HG02571 (cell line): ENCODE data around the gene MARVELD1.
"Not testable (repeated sequence)": the region's sequence is repeated elsewhere in the genome, so short reads cannot be mapped to it uniquely, and the experiment has no call there.

Experiments
- ATAC-seq: cut with Tn5 transposase; IDR thresholded peaks from one replicate; pipeline ENCODE4 v1.9.1; 2021; ENCODE audit warnings: mild to moderate bottlenecking, moderate library complexity; ENCODE audit not compliant: unreplicated experiment

Gene MARVELD1

DNA sequence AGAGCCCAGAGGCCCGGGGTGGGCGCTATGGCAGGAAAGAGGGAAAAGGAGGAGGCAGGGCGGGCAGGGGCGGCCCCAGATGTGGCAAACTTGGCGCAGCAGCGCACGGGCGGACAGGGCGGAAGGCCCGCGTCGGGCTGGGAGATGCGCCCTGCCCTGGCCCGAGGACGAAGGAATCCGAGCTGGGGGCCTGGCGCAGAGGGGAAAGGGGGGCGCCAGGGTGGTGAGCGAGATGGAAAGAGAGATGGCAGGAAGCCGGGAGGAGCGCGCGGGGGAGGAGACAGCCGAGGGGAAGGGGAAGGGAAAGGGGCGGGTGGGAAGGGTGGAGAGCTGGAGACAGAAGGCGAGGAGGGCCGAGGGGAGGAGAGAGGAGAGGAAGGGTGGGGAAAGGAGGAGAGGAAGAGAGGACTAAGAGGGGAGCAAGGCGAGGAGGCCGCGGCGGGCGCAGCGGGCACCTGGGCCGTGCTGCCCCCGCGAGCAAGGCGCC, at the start of gene MARVELD1:
Gene MARVELD1 (plus strand): TSS at position 392 of the 487 bp plus-strand sequence. CDS start 147 bp downstream, outside the sequence.
- no peak for ATAC-seq

DNA sequence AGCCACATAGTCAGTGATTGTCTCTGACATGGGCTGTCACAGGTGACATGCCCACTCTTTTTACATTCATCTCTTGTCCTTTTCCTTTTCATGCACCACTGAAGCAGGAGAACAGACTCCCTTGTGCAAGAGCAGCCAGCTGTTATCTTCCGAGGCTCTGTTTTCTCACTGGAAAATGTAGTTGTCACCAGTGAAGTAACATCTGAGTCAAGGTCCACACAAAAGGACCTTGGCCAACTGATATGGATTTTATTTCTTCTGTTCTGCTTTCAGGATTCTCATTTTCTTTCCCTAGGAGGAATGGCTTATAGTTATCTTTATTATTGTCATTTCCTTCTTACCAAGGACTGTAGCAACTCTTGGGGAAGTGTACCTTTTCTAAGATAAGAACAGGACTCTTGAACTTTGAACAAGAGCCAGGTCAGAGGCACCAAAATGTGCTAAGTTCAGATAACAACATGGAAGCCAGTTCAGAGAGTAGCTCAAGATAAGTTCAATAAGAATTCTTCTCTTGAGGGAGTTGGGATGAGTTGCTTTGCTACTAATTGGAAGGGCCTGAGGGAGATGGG, 49.2 kb upstream of the MARVELD1 start:
- no peak for ATAC-seq

DNA sequence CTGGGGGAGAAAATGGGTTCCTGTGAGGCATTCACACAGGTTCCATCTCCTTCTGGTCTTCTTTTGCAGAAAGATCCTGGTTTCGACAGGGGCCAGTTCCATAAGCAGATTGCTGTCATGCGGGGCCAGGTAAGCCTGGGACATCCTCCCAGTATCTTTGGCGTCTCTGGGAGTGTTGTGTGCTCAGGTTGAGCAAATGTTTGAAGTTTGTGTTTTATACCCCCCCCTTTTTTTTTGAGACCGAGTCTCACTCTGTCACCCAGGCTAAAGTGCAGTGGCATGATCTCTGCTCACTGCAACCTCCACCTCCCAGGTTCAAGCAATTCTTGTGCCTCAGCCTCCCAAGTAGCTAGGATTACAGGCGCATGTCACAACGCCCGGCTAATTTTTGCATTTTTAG, 46.5 kb upstream of the MARVELD1 start:
- ATAC-seq = no peak

DNA sequence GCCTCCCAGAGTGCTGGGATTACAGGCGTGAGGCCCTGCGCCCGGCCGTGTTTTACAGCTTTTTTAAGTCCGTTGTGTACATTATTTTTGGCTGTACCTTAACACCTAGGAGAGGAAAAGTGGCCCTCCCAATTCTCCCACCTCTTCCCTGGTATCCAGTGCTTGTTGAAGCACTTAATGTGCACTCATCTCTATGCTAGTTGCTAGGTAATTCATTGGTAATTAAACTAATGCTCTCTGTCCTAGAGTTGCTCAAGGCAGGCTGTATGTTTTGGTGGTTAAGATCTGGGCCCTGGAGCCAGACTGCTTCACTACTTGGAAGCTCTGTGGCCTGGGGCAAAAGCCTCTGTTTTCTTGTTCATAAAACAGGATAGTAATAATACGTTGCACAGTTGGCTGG, 46.1 kb upstream of the MARVELD1 start:
- no peak for ATAC-seq

DNA sequence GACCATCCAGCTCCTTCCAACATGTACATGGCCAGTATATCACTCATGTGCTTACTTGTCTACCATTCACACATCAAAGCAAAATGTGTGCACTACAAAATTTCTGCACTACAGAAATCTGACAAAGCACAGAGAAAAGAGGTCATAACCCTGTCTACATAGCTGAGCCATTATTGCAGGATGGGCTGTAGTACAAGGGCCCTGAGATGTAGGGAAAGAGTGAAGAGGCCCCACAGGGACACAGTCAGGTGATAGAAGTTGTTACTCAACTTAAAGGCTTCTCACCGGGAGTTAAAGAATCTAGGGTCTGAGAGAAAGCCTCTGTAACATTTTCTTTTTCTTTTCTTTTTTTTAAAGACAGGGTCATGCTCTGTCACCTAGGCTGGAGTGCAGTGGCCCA, 44.0 kb upstream of the MARVELD1 start:
- no peak for ATAC-seq

DNA sequence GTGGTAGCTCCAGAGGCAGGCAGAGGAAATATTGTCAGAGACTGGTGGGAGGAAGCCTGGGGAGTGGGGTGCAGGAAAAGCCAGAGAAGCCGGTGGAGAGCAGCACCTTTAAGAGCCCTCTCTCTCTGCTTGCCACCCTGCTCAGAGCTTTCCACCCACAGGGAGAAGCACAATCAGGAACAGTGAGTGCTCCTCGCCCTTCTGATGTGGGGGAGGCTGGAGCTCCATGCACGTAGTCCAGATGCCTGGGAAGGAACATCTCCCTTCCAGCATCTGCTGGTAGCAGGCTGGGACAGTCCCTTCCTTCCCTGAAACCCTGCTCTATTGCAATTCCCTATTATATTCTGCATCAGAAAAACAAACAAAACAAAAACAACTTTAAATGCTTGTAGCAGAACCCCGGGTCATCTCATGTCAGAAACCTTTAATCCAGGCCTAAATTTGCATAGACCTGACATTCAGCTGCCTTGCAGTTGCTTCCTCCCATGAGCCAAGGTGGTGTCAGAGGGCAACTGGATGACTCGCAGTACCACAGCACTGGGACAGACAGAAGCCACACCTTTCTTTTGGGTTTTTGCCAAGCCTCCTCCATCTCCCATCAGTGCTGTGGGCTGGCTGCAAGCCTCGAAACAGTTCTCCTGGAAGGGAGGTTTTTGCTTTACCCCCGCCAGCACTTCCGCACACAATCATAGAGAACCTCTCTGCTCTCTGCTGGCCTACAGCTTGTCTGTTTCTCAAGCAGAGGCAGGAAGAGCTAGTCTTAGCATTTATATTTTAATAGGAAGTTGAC, 39.6 kb upstream of the MARVELD1 start:
- ATAC-seq = no peak

DNA sequence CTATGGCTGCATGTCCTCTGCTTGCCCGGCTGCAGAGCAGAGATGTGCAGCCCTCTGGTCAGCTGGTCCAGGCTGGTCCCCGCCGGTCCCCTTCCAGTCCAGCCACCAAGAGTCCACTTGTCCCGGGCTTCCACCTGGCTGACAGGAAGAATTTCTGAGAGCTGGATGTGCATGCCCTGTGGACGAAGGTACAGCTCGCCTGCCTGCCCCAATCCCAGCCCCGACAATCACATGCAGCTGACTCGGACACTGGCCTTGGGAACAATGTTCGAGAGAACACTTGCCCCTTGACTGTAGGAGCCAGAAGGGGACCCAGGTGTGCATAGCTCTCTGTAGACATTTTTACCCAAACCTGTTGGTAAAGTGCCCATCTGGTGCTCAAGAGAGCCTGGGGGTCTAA, 38.3 kb upstream of the MARVELD1 start:
- no peak for ATAC-seq

DNA sequence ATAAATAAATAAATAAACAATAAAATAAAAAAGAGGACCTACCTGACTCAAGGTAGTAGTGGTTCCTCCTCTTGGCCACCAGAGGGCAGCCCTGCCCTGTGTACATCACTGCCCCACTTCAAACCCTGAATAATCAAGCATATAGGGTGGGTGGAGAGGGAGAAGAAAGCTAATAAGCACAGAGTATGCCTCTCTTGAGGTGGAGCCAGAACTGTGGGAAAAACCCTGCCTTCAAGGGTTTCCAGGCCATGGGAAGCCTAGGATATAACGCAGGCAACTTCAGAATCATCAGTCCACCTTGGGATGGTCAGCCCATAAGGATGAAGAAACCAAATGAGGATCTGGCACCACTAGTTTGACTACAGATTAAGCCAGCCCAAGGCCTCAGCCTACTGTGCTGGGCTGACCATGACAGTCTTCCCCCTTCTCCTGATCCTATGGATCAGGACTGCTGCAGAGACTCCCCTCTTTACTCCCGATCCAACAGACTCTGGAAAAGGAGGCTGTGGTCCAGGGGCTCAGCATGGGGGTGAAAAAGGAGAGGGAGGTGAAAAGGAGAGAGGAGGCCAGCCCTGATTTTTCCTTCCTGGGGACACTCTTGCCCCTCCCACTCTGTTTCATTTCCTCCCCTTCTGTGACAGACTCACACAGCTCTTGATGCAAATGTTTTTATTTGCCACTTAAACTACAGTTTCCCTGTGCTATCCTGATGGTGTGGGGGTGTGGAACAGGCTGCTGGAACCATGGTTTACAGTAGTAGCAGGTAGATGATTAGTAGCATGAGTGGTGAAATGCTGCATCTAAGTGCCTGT, 36.6 kb upstream of the MARVELD1 start:
- no peak for ATAC-seq

DNA sequence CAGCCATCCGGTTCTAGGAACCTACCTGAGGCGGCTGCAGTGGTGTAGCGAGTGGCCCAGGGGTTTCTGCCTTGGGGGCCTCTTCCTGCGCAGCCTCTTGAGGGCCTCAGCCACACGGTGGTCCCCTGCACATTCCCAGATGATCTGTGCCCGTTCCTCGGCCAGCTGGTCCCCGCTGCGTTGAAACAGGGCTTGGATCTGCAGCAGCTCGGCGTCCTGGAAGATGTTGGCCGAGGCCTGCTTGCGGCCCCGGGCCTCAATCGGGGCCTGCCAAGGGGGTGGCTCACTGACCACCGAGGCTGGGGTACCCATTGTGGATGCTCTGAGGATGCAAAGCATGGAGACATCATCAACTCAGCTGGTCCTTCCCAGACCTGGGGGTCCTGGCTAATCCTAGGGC, 33.9 kb upstream of the MARVELD1 start:
- ATAC-seq = no peak

DNA sequence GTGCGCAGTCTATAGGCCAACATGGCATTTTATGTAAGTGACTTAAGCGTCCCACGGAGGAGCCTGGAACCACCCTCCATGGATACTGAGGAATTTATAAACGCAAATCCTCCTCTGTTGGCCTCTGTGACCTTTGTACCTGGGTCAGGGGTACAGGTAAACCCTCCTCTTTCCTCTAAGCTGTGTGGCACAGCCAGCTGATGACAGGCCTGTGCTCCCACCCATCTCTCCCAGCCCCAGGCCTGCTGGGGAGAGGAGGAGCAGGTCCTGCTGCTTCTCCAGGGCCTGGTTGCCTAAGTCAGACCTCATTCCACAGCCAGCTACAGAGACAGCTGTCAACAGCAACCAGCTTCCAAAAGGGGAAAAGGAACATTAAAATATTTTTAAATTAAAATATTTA, 31.5 kb upstream of the MARVELD1 start:
- ATAC-seq = no peak

DNA sequence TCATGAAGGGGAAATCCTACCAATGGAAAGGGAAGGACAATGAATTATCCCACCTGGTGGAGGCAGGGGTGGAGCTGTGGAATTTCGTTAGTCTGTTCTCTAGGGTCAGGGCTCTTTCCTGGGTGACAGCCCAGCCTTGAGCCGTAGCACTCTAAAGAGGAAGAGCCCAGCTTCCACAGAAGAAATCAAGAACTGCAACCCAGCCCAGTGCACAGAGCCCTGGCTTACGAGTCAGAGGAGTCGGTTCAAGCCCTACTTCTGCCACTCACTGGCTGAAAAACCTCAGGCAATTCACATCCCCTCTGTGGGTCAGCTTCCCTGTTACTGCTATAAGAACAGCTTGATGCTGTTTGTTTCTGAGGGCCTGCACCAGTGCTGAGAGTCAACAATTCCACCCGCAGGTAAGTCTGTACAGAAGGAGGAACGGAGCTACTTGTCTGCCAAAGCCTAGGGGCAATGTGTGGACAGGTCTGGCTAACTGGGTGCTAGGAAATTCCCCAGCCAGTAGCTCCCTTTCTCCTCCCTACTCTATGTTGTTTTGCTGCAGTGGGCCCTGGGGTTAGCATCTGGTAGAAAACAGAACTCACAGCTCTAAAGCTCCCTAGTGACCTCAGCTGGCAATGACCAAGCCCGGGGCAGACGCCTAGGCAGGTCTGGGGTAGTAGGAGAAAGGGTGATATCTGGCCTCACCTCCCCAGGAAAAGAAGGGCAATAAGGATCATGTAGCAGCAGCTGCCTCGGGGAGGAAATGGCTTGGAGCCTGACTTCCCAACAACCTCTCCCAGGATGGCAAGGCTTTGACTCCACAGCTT, 29.8 kb upstream of the MARVELD1 start:
- no peak for ATAC-seq

DNA sequence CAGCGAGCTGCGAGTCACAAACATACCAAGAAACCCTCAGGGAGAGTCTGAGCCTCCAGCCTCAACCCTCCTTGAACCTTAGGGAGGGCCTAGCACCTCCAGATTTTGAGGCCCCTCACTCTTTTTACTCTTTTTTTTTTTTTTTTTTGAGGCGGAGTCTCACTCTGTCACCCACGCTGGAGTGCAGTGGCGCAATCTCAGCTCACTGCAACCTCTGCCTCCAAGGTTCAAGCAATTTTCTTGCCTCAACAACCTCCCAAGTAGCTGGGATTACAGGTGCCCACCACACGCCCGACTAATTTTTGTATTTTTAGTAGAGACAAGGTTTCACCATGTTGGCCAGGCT, 29.2 kb upstream of the MARVELD1 start:
- ATAC-seq = not testable (repeated sequence)

DNA sequence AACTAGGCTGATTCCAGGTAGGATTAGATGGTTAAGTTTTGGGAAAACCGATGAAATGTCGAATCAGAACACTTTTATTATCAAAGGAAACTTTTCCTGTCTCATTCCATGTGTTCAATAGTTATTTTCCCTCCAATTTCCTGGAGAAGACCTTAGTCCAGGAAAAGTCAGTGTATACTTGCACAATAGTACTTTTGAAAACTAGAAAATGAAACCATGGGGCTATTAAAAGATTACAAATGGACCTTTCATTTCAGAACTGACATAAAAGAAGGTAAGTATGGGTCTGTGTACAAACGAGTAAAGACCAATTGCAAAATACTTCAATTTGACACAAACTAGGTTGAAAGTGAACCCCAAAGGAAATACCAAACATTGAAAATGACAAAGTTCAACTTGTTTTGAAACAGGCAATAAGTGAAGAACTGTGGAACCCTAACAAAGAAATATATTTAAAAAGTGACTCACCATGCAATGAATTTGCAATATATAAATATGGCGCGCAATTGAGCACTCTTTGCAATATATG, 28.6 kb upstream of the MARVELD1 start:
- ATAC-seq = no peak

DNA sequence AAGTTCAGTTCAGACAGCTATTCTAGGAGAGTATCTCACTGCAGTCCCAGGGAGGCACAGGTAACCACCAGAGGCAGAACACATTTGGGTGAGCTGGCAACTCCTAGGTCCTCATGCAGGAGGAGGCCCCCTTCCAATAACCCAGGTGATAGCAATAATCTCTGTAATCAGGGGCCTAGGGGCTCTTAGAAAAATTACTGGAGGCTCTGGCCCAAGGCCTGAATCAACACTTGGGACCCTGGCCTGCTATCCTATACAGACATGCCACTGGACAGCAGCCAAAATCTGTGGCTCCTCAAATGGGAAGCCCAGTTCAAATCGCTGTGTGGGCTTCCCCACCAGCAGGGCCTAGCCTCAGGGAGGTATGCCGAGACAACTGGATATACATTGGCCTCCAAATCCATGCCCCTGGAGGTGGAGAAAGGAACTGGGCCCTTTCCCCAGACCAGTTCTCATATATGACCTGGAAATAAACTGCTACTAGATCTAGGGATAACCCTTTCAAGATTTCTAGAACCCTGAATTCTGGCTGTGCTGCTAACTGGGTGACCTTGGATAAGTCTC, 28.1 kb upstream of the MARVELD1 start:
- ATAC-seq = no peak

DNA sequence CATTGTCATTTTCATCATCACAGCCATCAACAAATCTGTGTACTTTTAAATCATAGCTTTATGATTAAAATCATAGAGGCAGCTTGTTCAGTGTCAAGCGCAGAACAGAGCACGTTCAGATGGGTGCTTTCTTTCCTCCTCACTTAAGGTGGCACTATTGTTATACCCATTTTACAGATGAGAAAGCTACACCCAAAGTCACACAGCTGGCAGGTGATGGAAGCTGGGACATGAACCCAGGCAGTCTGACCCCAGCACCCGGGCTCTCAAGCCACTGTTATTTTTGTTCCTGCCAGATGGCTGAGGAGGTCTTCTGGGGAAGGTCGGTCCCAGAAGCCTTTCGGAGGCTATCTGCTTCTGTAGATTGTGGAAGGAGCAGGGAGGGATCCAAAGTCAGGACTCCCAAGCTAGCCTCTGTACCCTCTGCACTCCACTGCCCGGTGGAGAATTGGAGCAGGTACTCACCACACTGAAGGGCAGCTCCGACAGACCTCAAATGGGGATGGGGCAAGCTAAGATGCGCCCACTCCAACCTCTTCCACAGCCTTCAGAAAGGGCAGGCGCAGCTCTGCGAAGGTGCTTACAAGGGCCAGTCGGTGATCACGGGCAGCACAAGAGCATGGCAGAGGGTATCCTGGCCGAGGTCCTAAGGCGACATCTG, 27.1 kb upstream of the MARVELD1 start:
- ATAC-seq = no peak

DNA sequence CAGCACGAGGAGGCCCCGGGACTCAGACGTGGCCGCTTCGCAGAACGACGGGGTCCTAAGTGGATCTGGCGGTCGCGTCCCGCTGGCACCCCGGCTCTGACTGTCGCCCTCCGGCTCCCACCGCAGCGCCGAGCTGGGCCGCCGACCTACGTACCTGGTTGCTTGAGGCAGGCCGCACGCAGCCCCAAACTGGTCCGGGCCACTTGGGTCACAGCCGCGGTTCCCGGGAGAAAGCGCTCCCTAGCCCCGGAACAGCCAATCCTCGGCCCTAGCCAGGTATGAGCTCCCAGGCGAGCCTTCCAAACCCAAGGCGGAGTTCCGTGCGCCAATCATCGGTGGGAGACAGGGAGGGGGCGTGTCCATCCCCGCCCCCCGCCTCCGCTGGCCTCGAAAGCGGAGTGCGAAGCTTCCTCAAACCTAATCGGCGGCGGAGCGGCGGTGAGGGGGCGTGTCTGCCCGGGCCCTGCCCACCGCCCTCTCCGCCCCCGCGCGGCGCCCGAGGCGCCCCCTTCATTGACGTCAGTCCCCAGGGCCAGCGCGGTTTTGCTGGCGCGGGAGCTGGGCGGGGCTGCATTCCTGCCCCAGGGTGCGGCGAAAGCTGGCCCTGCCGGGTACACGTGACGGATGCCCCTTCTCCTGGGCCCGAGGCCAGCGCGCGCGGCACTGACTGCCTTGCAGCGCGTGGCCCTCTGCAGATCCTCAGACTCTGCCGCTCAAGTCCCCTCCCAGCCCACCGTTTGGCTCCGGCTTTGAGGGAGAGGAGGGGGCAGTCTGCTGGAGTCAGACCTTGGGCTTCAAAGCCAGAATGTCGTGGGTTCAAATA, 26.4 kb upstream of the MARVELD1 start, which contains the start of gene AVPI1:
Gene AVPI1 (minus strand): TSS at position 280 of the 823 bp plus-strand sequence. CDS start 7,336 bp downstream, outside the sequence.
- peak; percentile 94 for ATAC-seq

DNA sequence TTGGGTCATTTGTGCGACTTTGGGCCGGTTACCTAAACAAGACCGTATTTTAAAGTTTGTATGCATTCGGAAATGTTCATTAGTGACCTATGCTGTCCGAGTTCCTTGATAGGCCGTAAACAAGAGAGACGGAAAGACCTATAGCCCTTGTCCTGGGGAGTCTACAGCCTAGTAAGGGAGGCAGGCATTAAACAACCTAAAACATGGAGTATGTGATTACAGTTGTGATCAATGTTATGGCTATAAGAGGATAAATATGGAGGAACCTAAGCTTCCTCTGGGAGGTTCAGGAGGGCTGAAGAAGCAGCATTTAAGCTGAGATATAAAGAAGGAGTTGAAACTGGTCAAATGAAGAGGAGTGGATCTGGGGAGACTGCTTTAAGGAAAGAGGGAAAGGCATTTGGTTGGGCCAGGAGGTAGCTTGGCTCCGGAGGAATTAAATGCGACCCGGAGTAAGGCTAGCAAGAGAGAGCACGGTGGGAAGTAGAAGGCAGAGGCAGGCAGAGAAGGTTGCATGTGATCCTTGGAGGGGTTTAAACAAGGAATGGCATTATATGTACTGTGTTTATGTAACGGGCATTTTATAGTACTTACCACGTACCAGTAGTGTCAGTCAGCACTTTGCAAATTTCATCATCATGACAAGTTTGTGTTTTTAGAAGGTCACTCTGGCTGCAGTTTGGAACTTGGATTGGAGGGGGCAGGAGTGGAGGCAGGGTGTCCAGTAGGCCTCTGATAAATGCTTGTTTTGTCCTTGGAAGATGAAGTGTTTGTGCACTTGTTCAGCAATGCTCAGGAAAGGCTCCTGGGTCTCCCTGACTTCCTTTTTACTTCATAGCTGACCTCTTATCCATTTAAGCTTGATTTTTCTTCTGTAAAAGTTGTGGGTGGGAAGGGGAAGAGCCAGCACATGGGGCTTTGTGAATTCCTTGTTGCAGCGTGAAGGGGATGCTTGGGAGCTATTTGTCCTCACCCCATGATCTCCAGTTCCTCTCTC, 25.4 kb upstream of the MARVELD1 start:
- ATAC-seq = no peak
